ENCODE measurements around the gene SCFD2. TPM values are rescaled to one million over a fixed set of nuclear protein-coding genes. Genes with fewer than 3 reads are reported as not detected.

SCFD2 gene
- total RNA-seq, 1 experiment from 2014 or later = 8.1 TPM

GRCh38 chr4:53354012-53354722, 11.7 kb downstream of the SCFD2 start:
- ChIA-PET POLR2A (ENCODE audit: unreplicated experiment) (no interaction called here), CTCF (no interaction called here)
- no peaks in the 10 kb centered on the region for H3K9me2 ChIP-seq (ENCODE audit: insufficient read depth)
- no TSS peak for BruUV-seq (replicated peaks)
- TF ChIP-seq CTCF (conservative IDR thresholded peaks at IDR 0.05) = no peak
- TF ChIP-seq EZH2 (IDR thresholded peaks at IDR 0.05; ENCODE audit: low read depth) = no peak
- H3K4me1 ChIP-seq (replicated peaks; ENCODE audit: insufficient read depth) = no peaks in the 10 kb centered on the region
- no peaks in the 10 kb centered on the region for H3K27me3 ChIP-seq (ENCODE audit: insufficient read depth, low read depth)
- intact Hi-C loops (cut with micrococcal nuclease; ENCODE audit: unreplicated experiment) = no loop called here
- no peaks in the 10 kb centered on the region for H3F3A ChIP-seq (ENCODE audit: insufficient read depth, low read depth)
- H3K4me3 ChIP-seq = no peak overlapping the region
- H3K4me2 ChIP-seq = no peak overlapping the region
- no peaks in the 10 kb centered on the region; the same call in 1 of the 2 replicates for H4K20me1 ChIP-seq (ENCODE audit: insufficient read depth)
- H3K36me3 ChIP-seq (ENCODE audit: low read depth) = no peaks in the 10 kb centered on the region
- H3K9me3 ChIP-seq (ENCODE audit: insufficient read depth, low read depth) = no peaks in the 10 kb centered on the region
- no peak overlapping the region for H2AFZ ChIP-seq
- DNase-seq = no peak
- no peak overlapping the region for H3K27ac ChIP-seq
- no peaks in the 10 kb centered on the region for H3K79me2 ChIP-seq (ENCODE audit: low read depth)

- Histone ChIP-seq H2AFZ (no peak overlapping the region), H3K4me2 (no peak overlapping the region), H3K27ac (no peak overlapping the region), H3K4me1 (replicated peaks; ENCODE audit: insufficient read depth) (no peaks in the 10 kb centered on the region), H3K79me2 (ENCODE audit: low read depth) (no peaks in the 10 kb centered on the region), H3K27me3 (ENCODE audit: insufficient read depth, low read depth) (no peaks in the 10 kb centered on the region), H3K36me3 (ENCODE audit: low read depth) (no peaks in the 10 kb centered on the region), H3K4me3 (no peak overlapping the region), H3K9me2 (ENCODE audit: insufficient read depth) (no peaks in the 10 kb centered on the region), H3K9me3 (ENCODE audit: insufficient read depth, low read depth) (no peaks in the 10 kb centered on the region), H4K20me1 (ENCODE audit: insufficient read depth) (no peaks in the 10 kb centered on the region; the same call in 1 of the 2 replicates), H3F3A (ENCODE audit: insufficient read depth, low read depth) (no peaks in the 10 kb centered on the region)
- BruUV-seq (replicated peaks) = no TSS peak
- intact Hi-C loops (cut with micrococcal nuclease; ENCODE audit: unreplicated experiment) = no loop called here
- ChIA-PET CTCF (no interaction called here), POLR2A (ENCODE audit: unreplicated experiment) (interaction anchor here (0.6 kb wide), 1 partner anchor 500 kb away, joined by 5 read pairs; no protein-coding TSS in a partner anchor)
- no peak for TF ChIP-seq EZH2 (IDR thresholded peaks at IDR 0.05; ENCODE audit: low read depth)
- TF ChIP-seq CTCF (conservative IDR thresholded peaks at IDR 0.05) = no peak
- DNase-seq = no peak
Observed at GRCh38 chr4:53349091-53349491, 16.8 kb downstream of the SCFD2 start.

- Histone ChIP-seq H3K79me2 (ENCODE audit: low read depth) (no peaks in the 10 kb centered on the region), H3K36me3 (ENCODE audit: low read depth) (no peaks in the 10 kb centered on the region), H3K9me2 (ENCODE audit: insufficient read depth) (no peaks in the 10 kb centered on the region), H2AFZ (no peak overlapping the region), H4K20me1 (ENCODE audit: insufficient read depth) (no peaks in the 10 kb centered on the region; the same call in 1 of the 2 replicates), H3K4me3 (no peak overlapping the region), H3K4me1 (replicated peaks; ENCODE audit: insufficient read depth) (no peaks in the 10 kb centered on the region), H3K27ac (no peak overlapping the region), H3K27me3 (ENCODE audit: insufficient read depth, low read depth) (no peaks in the 10 kb centered on the region), H3F3A (ENCODE audit: insufficient read depth, low read depth) (no peaks in the 10 kb centered on the region), H3K4me2 (no peak overlapping the region), H3K9me3 (ENCODE audit: insufficient read depth, low read depth) (no peaks in the 10 kb centered on the region)
- no peak for TF ChIP-seq EZH2 (IDR thresholded peaks at IDR 0.05; ENCODE audit: low read depth)
- intact Hi-C loops (cut with micrococcal nuclease; ENCODE audit: unreplicated experiment) = no loop called here
- ChIA-PET POLR2A (ENCODE audit: unreplicated experiment) (interaction anchor here (0.6 kb wide), 1 partner anchor 27 kb away, joined by 4 read pairs; no protein-coding TSS in a partner anchor), CTCF (no interaction called here)
- no TSS peak for BruUV-seq (replicated peaks)
- DNase-seq = no peak
Observed at GRCh38 chr4:53348046-53348445, 17.8 kb downstream of the SCFD2 start.

All from PC-9 (cell line).